GDM1 (cell line): ENCODE results near the gene CDC16.
"Not testable (repeated sequence)": the region's sequence is repeated elsewhere in the genome, so short reads cannot be mapped to it uniquely, and the experiment has no call there.

ENCODE experiments used
- DNase-seq: peaks from one replicate; lab custom pipeline; 2025; lab: John Stamatoyannopoulos, UW

CDC16 gene

GRCh38 chr13:114227528-114227927 is 7.2 kb upstream of the CDC16 start:
- no peak for DNase-seq

GRCh38 chr13:114228176-114228575 is 6.5 kb upstream of the CDC16 start:
- DNase-seq: no peak

- DNase-seq: no peak
Measured at GRCh38 chr13:114229506-114229905, 5.2 kb upstream of the CDC16 start.

- DNase-seq: no peak
Measured at GRCh38 chr13:114230117-114230516, 4.6 kb upstream of the CDC16 start.

GRCh38 chr13:114230575-114230974 is 4.1 kb upstream of the CDC16 start:
- no peak for DNase-seq

DNA sequence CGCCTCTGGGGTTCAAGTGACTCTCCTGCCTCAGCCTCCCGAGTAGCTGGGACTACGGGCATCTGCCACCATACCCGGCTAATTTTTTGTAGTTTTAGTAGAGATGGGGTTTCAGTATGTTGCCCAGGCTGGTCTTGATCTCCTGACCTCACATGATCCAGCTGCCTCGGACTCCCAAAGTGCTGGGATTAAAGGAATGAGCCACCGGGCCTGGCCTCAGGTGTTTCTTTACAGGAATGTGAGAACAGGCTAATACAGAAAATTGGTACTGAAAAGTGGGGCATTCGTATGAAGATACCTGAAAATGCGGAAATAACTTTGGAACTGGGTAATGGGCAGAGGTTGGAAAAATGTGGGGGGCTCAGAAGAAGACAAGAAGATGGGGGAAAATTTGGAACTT is 2.8 kb upstream of the CDC16 start:
- DNase-seq: no peak

DNA sequence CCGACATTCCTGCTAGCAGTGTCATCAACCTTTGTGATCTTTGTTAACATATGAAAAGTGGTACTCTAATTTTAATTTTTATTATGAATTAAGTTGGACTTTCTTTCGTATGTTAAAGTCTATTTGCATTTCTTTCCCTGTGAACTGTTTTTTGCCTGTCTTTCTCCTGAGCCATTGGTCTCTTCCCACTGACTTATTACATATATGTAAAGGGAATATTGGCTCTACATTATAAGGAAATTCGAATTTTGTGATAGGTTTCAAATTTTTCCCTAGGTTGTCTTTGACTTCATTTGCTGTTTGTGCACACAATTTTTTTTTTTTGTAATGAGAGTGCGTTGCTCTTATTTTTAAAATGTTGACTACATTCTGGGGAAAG is 442 bp upstream of the CDC16 start:
- no peak for DNase-seq

- no peak for DNase-seq
Measured at GRCh38 chr13:114235697-114236096, 1.0 kb downstream of the CDC16 start.

GRCh38 chr13:114236227-114236626 is 1.5 kb downstream of the CDC16 start:
- no peak for DNase-seq

DNA sequence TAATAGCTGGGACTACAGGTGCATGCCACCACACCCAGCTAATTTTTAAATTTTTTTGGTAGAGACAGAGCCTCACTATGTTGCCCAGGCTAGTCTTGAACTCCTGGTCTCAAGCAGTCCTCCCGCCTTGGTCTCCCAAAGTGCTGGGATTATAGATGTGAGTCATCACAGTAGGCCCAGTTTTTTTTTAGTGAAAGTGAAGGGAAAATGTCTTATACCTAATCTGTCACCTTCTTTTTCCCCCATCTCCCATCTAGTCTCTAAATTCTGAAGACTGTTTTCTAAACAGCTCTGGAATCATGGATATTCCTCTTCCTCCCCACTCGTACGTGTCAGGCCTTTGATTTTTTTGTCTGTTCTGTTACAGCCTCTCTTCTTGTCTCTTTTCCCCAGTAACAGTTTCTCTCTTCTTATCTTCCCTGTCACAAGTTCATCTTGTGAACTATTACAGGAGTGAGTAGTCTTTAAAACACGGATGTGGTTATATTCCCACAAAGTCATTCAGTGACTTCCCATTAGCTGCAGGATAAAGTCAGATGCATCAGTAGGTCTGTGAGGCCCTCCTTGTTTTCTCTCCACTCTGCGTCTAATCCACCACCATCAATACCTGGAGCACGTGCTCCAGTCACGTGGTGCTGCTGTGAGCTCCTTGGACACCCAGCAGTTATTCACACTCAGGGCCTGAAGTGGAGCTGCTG is 2.9 kb downstream of the CDC16 start:
- DNase-seq: no peak

DNA sequence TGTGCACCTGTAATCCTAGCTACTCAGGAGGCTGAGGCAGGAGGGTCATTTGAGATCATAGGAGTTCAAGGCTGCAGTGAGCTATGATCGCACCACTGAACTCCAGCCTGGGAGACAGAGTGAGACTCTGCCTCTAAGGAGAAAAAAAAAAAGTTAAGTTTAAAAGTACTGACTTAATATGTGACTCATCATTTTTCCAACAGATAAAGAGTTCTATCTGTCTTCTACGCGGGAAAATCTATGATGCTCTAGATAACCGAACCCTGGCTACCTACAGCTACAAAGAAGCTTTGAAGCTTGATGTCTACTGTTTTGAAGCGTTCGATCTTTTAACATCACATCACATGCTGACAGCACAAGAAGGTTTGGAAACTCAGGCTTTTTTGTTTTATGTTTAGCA is 7.2 kb downstream of the CDC16 start:
- DNase-seq: no peak

DNA sequence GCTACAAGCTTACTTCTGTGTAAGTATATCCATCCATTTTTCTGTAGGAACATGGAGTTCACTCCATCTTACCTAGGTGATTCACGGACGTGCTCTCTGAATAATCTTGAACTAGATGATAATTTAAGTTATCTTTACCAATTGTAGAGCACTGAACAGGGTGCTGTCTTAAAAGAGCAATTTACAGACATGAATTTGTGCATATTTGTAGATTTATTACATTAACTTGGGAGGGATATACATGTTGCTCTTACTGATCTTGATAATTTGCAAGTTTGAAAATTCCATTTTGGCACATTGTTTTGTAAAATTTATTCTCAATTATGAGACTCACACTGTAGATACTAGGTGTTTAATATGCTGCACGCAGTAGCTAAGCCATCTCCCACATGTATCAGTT is 9.3 kb downstream of the CDC16 start:
- DNase-seq: no peak

DNA sequence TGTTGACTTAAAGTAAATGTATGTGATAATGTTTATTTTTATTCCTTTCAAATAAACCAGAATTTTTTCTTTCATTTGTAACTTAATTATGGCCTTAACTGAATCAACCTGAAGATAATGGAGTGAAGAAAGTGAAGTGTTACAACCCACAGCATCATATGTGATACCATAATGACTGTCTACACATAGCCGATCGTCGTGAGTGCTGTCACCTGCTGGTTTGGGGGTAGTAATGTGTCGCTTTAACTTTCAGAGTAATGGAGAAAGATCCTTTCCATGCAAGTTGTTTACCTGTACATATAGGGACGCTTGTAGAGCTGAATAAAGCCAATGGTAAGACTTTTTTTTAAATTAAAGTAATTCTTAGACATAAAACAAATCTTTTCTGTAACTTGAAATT is 9.9 kb downstream of the CDC16 start:
- DNase-seq: no peak

DNA sequence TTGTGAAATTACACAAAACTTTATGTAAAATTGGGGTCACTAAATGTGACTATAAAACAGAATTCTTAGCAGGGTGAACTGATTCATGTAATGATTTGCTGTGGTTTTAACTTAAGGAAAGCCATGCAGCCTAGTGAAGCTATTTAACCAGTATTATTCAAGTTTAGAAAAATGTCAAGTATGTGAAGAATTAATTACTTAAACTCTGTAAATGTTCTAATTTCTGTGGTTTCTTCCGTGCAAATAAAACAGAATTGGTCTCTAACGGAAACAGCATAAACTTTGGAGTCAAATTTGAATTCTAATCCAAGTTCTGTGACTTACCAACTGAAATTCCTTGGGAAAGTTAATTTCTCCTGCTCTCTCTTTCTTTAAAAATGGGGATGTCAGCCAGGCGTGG is 13.3 kb downstream of the CDC16 start:
- no peak for DNase-seq

DNA sequence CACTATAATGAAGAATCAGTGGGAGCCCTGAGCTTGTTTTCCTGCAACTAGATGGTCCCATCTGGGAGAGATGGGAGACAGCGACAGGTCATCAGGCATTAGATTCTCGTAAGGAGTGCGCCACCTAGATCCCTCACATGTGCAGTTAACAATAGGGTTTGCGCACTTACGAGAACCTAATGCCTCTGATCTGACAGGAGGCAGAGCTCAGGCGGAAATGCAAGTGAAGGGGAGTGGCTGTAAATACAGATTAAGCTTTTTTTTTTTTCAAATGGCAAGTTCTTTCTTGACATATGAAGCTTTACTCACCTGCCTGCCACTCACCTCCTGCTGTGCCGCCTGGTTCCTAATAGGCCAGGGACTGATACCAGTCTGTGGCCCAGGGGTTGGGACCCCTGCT is 14.4 kb downstream of the CDC16 start:
- no peak for DNase-seq

GRCh38 chr13:114251639-114252440 is 17.1 kb downstream of the CDC16 start:
- DNase-seq: not testable (repeated sequence)

DNA sequence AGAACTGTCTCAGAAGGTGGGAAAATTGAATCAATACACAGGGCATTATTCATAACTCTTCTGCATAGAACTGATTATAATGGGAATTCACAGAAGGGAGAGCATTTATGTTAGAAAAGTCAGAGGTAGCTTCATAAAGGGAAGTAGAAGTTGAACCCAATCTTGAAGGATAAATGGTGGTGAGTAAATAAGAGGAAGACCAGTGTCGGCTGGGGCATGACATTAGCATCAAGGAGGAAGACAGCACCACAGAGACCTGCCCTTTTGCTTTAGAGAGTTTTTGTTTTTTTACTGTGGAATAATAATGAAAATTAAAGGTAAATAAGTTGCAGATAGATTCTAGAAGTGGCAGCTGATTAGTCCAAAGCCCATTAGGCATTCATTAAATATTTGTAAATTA is 21.9 kb downstream of the CDC16 start:
- DNase-seq: peak; percentile 17

GRCh38 chr13:114257014-114257413 is 22.3 kb downstream of the CDC16 start:
- DNase-seq: no peak

DNA sequence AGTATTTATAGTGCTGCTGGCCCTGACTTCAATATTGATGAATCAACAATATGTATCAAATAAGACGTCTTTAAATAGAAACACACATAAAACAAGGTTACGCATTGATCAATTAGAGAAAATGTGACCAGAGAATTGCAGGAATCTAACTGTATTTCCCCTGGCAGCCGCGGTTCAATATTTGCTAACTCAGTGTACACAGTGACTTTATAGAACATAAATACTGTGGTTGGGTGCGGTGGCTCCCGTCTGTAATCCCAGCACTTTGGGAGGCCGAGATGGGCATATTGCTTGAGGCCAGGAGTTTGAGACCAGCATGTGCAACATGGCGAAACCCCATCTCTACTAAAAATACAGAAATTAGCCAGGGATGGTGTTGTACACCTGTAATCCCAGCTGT is 23.9 kb downstream of the CDC16 start:
- no peak for DNase-seq

GRCh38 chr13:114259374-114259773 is 24.7 kb downstream of the CDC16 start:
- no peak for DNase-seq

GRCh38 chr13:114259974-114260373 is 25.3 kb downstream of the CDC16 start:
- DNase-seq: no peak

- no peak for DNase-seq
Measured at GRCh38 chr13:114260814-114261213, 26.1 kb downstream of the CDC16 start.

DNA sequence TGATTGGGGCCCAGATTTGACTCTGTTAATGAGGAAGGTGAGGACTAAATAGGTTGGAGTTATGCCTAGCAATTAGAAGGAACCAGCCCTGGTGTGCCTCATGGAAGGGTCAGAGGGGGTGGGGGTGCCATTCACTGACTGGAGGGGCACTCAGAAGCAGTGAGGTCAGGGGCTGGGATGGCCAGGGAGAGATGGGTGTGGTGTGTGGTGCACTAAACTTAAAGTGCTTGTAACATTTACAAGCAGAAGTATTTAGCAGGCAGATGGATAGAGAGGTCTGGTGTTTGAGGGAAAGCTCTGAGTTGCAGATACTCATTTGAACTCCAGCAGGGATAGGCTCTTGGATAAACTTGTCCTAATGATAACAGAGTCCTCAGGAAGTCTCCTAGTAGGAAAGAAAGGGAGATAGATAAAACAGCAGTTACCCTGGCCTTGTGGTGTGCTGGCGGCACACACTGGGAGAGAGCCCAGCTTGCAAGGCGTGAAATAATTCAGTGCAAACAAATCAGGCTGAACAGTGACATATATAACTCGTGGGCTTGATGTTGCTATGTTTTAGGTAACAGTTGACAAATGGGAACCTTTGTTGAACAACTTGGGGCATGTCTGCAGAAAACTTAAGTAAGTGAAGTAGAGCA is 26.8 kb downstream of the CDC16 start:
- DNase-seq: no peak
